Esophagus muscularis mucosa (tissue), 3 donors: Measurements from ENCODE around the gene CYYR1.

Experiments
- POLR2A ChIP-seq: fragments of 450-650 bp; IDR thresholded peaks from one replicate; pipeline ENCODE4 v1.6.1; 2017; ENCODE audit warnings: antibody characterized with exemption, moderate library complexity, mild to moderate bottlenecking, low read depth
- POLR2AphosphoS5 ChIP-seq, 2 donors: sonication (generic); formaldehyde crosslinking; IDR thresholded peaks; one replicate each; pipeline ENCODE4 v1.6.1; 2017; ENCODE audit warnings: antibody characterized with exemption in 2 of 2
- TF ChIP-seq, protein P1 (sequence below), 3 experiments: fragments of 200-600 bp in 2 of 3; fragments of 450-650 bp in 1 of 3; sonication (generic) in 2 of 3; IDR thresholded peaks; one replicate each; pipeline ENCODE4 v1.5.1; 2017 to 2019; ENCODE audit warnings: antibody characterized with exemption in 3 of 3, mild to moderate bottlenecking in 2 of 3, moderate library complexity in 1 of 3

DNA sequence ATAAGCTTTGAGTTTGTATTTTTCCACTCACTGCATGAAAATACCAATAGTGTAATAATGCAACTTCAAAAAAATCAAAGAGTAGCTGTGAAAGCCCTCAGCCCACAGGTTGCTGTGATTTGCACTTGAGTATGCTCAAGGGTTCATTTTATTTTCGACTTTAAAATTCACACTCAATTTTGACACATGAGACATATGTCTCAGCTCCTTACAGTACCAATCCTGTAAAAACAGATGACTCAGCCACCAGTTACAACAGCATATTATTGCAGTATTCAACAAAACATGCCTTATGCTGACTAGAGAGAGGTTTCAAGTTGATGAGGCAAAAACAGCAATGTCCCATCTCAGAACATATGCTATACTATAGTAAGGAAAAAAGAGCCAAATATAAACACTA is 66.1 kb downstream of the CYYR1 start:
- no peak for TF ChIP-seq POLR2AphosphoS5 (IDR thresholded peaks at IDR 0.05)
- no peak for TF ChIP-seq POLR2A
- TF ChIP-seq, protein P1, sequence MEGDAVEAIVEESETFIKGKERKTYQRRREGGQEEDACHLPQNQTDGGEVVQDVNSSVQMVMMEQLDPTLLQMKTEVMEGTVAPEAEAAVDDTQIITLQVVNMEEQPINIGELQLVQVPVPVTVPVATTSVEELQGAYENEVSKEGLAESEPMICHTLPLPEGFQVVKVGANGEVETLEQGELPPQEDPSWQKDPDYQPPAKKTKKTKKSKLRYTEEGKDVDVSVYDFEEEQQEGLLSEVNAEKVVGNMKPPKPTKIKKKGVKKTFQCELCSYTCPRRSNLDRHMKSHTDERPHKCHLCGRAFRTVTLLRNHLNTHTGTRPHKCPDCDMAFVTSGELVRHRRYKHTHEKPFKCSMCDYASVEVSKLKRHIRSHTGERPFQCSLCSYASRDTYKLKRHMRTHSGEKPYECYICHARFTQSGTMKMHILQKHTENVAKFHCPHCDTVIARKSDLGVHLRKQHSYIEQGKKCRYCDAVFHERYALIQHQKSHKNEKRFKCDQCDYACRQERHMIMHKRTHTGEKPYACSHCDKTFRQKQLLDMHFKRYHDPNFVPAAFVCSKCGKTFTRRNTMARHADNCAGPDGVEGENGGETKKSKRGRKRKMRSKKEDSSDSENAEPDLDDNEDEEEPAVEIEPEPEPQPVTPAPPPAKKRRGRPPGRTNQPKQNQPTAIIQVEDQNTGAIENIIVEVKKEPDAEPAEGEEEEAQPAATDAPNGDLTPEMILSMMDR (IDR thresholded peaks at IDR 0.05), result no peak
